HG03575 (cell line): ENCODE data around the gene BICDL1.

Source experiments
- ATAC-seq: cut with Tn5 transposase; IDR thresholded peaks from one replicate; pipeline ENCODE4 v1.9.1; 2021; ENCODE audit not compliant: unreplicated experiment, insufficient number of reproducible peaks, low FRiP score; ENCODE audit errors: extremely low read depth

BICDL1 gene

DNA sequence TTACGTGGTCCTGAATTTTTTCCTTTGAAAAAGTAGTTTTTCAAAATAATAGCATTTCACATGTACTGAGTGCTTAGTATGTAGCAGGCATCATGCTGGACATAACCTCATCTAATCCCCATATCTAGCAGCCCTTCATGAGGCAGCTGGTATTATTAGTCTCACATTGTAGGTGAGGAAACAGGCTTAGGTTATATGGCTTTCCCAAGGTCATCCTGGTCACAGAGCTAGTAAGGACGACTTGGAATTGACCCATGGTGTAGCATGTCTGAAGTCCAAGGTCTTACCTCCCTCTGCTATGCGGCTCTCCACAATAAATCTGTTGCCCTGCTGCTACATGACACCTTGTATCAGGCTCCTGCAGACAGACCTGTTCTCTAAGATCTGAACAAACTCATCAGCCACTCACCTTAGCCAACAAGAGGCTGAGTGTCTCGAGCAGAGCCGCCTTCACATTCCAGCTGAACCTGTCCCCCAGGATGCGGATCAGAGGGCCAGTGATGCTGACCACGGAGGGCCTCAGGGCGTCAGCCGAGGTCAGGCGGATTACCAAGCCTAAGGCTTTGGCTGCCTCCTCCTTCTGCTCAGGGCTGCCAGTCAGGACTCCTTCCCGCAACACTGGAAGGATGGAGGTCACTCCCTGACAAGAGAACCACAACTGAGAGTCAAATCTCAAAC lies 147.2 kb downstream of the BICDL1 start:
- ATAC-seq: no peak

DNA sequence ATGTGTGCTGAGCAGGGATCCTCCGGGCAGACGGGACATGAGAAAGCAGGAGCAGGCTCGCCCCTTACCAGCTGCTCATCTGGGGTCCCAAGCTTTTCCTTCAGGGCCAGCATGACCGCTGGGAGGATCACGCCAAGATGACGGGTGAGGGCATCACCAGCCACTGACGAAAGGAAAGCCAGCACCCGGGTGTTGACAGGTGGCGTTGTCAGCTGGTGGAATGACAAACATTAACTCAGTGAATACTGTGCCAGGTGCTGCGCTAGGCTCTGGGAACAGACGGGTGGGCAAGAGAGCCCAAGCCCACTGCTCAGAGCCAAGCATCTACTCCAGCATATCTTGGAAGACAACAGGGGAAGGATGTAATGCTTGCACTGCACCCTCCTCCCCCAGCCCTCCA lies 148.8 kb downstream of the BICDL1 start:
- ATAC-seq: no peak

- no peak for ATAC-seq
These were observed 149.3 kb downstream of the BICDL1 start for GRCh38 chr12:120138366-120138765.

- ATAC-seq: no peak
These were observed 150.9 kb downstream of the BICDL1 start for GRCh38 chr12:120139958-120140357.

GRCh38 chr12:120140603-120141002 lies 151.6 kb downstream of the BICDL1 start:
- no peak for ATAC-seq

DNA sequence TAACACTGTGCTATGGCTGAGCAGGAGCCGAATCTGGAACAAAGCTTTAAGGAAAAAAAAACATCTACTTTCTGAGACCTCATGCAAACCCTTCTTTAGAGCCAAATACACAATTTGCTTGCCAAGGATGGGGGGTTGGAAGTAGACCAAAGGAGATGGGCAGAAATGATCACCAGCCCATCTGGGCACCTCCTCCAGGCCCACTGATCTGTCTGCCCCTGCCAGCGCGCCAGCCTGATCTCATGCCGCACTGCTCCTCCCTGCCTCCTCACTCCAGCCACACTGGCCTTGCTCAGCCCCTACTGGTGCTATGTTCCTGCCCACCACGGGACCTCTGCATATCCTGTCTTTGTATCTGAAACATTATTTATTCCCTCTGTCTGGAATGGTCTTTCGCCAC lies 152.3 kb downstream of the BICDL1 start:
- no peak for ATAC-seq

- no peak for ATAC-seq
These were observed 153.3 kb downstream of the BICDL1 start for GRCh38 chr12:120142231-120142877.
